ENCODE data around the gene ACTR5.
A peak's percentile ranks its signal among the peaks of the same experiment; 100 is the strongest.
"Not testable (repeated sequence)": the region's sequence is repeated elsewhere in the genome, so short reads cannot be mapped to it uniquely, and the experiment has no call there.

Gene ACTR5

GRCh38 chr20:38769376-38770295 is 21.4 kb downstream of the ACTR5 start:
- DNase-seq: no peak

GRCh38 chr20:38770546-38770945 is 22.3 kb downstream of the ACTR5 start:
- no peak for DNase-seq

GRCh38 chr20:38770970-38771369 is 22.7 kb downstream of the ACTR5 start:
- no peak for DNase-seq

- no peak for DNase-seq
Measured at GRCh38 chr20:38771621-38772020, 23.4 kb downstream of the ACTR5 start.

- no peak for DNase-seq
Measured at GRCh38 chr20:38774167-38774566, 25.9 kb downstream of the ACTR5 start.

GRCh38 chr20:38776363-38776762 is 28.1 kb downstream of the ACTR5 start:
- DNase-seq: peak; percentile 26

GRCh38 chr20:38779247-38780097 is 31.2 kb downstream of the ACTR5 start:
- peak; percentile 2 for DNase-seq

- no peak for DNase-seq
Measured at GRCh38 chr20:38782275-38782674, 34.0 kb downstream of the ACTR5 start.

- no peak for DNase-seq
Measured at GRCh38 chr20:38787870-38788269, 39.6 kb downstream of the ACTR5 start.

- no peak for DNase-seq
Measured at GRCh38 chr20:38789503-38790199, 41.4 kb downstream of the ACTR5 start.

GRCh38 chr20:38790200-38791053 is 42.2 kb downstream of the ACTR5 start:
- DNase-seq: peak; percentile 49

GRCh38 chr20:38791291-38791690 is 43.0 kb downstream of the ACTR5 start:
- DNase-seq: no peak

- DNase-seq: no peak
Measured at GRCh38 chr20:38791940-38792339, 43.7 kb downstream of the ACTR5 start.

- not testable (repeated sequence) for DNase-seq
Measured at GRCh38 chr20:38794057-38794456, 45.8 kb downstream of the ACTR5 start.

GRCh38 chr20:38798266-38798665 is 50.0 kb downstream of the ACTR5 start:
- no peak for DNase-seq

GRCh38 chr20:38799203-38799602 is 50.9 kb downstream of the ACTR5 start:
- peak; percentile 10 for DNase-seq

- DNase-seq: no peak
Measured at GRCh38 chr20:38800882-38801281, 52.6 kb downstream of the ACTR5 start.

GRCh38 chr20:38804221-38804620 is 56.0 kb downstream of the ACTR5 start:
- no peak for DNase-seq

GRCh38 chr20:38804682-38805501 is 56.6 kb downstream of the ACTR5 start:
- DNase-seq: peak; percentile 83

GRCh38 chr20:38805502-38805957 is 57.3 kb downstream of the ACTR5 start, which contains the start of gene PPP1R16B:
Gene PPP1R16B (plus strand): TSS chr20:38805697. CDS start chr20:38835926, 30,229 bp downstream.
- DNase-seq: peak; percentile 80
